ENCODE data around the gene HOXB13.

DNA sequence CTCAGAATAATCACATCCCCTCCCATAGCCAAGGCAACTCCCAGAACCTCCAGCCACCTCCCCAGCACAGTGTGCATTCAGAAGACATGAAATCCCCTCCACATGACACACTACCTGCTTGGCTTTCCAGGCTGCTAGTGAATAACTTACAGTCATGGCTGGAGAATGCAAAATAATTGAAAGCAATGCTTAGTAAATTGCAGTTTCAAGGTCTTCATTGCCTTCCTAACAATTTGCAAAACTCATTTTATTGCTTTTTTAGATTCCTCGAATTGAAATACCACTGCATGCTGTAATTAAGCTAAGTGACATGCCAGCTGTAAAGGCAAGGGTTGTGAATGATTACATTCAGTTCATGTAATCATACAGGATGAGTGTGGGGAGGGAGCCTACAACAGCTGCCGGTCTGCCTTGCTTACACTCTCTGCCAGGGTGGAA is 29.0 kb upstream of the HOXB13 start:
- no peak for TF ChIP-seq EP300 (conservative IDR thresholded peaks at IDR 0.05; ENCODE audit: poor library complexity, severe bottlenecking)
- TF ChIP-seq, protein P1, sequence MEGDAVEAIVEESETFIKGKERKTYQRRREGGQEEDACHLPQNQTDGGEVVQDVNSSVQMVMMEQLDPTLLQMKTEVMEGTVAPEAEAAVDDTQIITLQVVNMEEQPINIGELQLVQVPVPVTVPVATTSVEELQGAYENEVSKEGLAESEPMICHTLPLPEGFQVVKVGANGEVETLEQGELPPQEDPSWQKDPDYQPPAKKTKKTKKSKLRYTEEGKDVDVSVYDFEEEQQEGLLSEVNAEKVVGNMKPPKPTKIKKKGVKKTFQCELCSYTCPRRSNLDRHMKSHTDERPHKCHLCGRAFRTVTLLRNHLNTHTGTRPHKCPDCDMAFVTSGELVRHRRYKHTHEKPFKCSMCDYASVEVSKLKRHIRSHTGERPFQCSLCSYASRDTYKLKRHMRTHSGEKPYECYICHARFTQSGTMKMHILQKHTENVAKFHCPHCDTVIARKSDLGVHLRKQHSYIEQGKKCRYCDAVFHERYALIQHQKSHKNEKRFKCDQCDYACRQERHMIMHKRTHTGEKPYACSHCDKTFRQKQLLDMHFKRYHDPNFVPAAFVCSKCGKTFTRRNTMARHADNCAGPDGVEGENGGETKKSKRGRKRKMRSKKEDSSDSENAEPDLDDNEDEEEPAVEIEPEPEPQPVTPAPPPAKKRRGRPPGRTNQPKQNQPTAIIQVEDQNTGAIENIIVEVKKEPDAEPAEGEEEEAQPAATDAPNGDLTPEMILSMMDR (IDR thresholded peaks at IDR 0.05; ENCODE audit: poor library complexity, severe bottlenecking) = no peak
- TF ChIP-seq EZH2 (IDR thresholded peaks at IDR 0.05; ENCODE audit: borderline replicate concordance, insufficient read depth, low read length, poor library complexity, severe bottlenecking) = no peak
- no peak for TF ChIP-seq POLR2AphosphoS5 (IDR thresholded peaks at IDR 0.05)

Data from neural cell (in vitro differentiated cells).